ENCODE results near the gene GAS2L3.

DNA sequence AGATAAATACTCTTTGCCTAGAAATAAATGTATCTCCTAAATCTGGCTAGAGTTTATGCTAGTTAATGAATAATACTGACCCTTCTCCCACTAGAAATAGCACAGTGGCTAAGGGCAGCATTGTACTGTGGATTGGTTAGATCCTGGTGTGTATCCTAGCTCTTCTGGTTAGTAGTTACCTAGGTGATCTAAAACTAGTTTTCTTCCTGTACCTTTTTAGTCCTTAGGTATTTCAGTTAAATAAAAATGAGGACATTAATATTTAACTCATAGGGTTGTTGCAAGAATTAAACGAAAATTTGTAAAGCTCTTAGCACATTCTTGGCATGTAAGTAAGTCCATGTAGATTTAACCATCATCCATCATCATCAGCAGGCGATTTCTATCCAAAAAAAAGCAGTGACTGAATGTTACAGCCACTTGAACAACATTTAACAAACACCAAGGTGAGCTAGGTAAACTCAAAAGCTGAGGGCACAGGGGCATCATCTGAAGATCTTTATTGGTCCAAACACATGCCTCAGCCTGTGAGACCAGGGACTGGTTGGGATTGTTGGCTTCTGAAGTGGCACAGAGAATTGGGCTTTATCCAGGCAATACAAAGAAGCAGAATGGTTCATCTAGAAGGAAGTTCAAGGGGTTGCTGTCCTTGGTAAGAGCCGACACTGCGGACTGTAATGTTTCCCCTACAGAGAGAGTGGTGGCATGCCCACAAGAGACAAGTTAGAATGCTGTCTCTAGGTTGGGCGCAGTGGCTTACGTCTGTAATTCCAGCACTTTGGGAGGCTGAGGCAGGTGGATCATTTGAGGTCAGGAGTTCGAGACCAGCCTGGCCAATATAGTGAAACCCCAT is 100.8 kb downstream of the GAS2L3 start:
- no peak for TF ChIP-seq POLR2A (IDR thresholded peaks at IDR 0.05)
- TF ChIP-seq CTCF (IDR thresholded peaks at IDR 0.05) = no peak
